Medulla oblongata (tissue), 1 donor: ENCODE measurements around the gene TP73.
"Not testable (repeated sequence)": the region's sequence is repeated elsewhere in the genome, so short reads cannot be mapped to it uniquely, and the experiment has no call there.

Source experiments
- DNase-seq: peaks from one replicate; pipeline ENCODE4 v3.0.0-alpha.2; 2015; ENCODE audit errors: extremely low spot score

The TP73 gene

DNA sequence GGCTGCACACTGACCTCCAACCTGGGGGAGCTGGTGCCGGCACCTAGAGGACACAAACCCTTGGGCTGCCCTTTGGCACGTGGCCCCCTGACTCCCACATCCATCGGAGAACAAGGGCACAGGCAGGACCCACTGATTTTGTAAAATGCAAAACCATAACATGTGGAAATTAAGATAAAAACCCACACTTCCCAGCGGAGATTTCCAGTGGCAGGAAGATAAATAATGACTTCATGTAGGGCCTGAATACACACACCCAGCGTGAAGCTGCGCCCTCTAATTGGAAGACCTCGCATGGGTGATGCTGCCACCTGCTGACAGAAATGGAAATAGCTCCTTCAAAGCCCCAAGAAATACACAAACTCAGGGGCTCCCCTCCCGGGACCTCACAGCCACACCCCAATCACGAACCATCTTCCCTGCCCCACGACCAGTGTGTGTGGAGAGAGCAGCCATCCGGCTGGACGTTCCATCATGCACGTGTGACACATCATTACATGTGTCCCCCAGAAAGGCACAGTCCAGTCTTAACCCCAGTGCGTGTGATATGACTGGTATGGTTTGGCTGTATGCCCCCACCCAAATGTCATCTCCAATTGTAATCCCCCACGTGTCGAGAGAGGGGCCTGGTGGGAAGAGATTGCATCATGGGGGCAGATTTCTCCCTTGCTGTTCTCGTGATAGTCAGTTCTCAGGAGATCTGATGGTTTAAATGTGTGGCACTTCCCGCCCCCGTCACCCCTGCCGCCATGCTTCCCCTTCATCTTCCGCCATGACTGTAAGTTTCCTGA lies 33.2 kb upstream of the TP73 start:
- peak; percentile 91 for DNase-seq

DNA sequence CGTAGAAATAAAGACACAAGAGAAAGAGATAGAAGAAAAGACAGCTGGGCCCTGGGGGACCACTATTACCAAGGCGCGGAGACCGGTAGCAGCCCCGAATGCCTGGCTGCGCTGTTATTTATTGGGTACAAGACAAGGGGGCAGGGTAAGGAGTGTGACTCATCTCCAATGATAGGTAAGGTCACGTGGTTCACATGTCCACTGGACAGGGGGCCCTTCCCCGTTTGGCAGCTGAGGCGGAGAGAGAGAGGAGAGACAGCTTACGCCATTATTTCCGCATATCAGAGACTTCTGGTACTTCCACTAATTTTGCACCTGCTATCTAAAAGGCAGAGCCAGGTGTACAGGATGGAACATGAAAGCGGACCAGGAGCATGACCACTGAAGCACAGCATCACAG lies 31.6 kb upstream of the TP73 start:
- no peak for DNase-seq

GRCh38 chr1:3621151-3621671 lies 31.1 kb upstream of the TP73 start:
- DNase-seq, result peak; percentile 43

DNA sequence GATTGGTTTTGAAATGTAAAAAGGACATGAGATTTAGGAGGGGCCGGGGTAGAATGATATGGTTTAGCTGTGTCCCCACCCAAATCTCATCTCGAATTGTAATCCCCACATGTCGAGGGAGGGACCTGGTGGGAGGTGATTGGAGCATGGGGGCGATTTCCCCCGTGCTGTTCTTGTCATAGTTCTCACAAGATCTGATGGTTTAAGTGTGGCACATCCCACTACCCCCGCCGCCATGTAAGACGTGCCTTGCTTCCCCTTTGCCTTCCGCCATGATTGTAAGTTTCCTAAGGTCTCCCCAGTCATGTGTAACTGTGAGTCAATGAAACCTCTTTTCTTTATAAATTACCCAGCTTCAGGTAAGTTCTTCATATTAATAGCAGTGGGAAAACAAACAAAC lies 30.2 kb upstream of the TP73 start:
- not testable (repeated sequence) for DNase-seq

- DNase-seq, result no peak
These were observed 28.7 kb upstream of the TP73 start for GRCh38 chr1:3623441-3624199.

DNA sequence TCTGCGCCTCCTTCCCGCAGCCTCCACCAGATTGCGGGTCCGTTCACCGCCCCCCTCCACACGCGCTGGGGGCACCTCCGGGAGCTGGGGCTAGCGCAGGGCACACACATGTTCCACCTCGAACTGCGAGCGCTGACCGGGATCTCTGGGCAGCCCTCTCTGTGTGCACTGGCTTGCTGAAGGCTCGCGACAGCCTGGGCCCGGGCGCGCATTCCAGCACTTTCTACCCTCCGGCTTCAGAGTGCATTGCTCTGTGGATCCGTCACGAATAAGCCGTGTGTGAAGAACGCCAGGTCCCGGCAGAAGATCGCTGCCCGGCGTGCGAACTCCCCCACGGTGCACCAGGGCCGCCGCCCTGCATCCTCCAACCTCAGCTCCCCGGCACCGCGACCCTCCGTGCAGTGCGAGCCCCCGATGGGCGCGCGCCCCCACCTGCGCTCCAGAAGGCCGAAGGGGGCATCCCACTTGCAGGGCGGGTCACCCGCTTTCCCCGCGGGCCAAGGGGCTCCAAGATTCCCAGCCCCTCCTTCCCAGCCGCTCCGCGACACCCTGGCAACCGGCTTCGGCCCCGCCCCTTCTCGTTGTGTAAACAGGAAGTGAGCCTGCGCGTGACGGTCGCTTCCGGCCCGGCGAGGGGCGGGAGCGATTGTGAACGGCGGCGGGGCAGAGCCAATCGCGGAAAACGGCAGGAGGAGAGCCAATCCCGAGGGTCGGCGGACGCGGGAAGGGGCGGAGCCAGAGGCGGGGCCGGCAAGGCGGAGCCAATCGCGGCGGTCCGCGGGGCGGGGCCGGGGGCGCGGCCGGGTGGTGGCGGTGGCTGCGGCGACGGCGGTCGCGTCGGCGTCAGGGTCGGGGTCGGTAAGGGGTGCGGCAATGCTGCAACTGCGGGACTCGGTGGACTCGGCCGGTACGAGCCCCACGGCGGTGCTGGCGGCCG lies 27.8 kb upstream of the TP73 start, which contains the start of gene TPRG1L:
Gene TPRG1L (plus strand): TSS at position 816 of the 937 bp plus-strand sequence. CDS start 58 bp downstream, at position 874.
- peak; percentile 98 for DNase-seq

DNA sequence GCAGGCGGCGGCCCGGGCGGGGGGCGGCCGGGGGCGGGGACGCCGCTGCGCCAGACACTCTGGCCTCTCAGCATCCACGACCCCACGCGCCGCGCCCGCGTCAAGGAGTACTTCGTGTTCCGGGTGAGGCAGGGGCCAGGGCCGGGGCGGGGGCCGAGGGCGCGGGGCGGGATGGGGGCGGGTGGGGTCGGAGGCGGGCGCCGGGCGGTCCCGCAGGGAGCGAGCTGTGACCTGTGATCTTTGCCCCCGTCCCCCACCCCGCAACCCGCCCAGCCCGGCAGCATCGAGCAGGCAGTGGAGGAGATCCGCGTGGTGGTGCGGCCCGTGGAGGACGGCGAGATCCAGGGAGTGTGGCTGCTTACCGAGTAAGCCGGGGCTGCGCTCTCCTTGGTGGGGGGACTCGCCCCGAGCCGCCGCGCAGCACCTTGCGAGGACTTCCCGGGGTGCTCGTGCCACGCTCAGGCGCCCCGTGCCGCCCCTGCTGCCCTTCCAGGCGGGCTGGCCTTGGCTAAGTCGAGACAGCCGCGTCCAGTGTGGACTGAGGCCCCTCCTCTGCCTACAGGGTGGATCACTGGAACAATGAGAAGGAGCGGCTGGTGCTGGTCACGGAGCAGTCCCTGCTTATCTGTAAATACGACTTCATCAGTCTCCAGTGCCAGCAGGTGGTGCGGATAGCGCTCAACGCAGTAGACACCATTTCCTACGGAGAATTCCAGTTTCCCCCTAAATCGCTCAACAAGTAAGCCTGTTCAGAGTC lies 27.0 kb upstream of the TP73 start:
- peak; percentile 30 for DNase-seq

DNA sequence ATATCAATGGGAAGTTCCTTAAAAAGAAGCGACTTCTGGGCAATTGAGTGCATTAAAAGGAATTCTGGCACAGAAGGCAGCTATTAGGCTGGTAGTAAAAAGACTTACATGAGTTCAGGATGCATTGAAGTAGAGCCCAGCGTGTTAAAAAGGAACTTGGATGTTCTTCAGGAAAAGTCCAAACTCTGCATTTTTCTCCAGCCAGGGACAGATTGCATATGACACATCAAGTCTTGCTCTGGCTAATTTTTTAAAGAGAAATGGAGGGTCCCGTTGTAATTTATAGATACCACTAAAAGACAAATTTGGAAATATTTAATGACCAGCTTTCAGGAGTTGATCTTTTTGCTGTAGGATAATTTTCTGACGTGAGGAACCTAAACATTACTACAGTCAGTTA lies 26.3 kb upstream of the TP73 start:
- peak; percentile 16 for DNase-seq

DNA sequence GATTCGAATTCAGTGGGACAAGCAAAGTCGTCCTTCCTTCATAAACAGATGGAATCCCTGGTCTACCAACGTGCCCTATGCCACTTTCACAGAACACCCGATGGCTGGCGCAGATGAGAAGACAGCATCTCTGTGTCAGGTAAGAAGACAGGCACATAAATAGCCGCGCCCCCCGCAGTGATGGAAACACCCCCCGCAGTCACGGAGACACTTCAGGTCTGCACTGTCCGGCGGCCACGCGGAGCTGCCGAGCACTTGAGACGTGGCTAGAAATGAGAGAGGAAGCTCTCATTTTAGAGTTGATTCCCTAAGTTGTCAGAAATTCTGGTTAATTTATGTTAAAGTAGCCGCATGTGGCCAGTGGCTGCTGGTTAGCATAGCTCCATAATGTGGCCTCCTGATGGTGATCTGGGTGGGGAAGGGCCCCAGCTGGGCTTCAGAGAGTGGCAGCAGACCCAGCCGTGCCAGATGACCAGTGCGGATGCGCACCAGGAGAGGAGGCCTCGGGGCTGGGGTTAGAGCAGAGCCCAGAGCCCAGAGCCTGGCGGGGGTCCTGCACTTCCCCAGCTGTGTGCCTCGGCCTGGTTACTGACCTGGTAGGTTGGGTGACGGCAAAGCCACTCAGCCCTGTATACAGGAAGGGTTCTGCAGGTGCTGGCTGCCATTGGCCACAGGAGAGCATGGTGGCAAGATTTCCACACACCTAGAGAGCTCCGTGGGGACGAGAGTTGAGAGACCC lies 24.6 kb upstream of the TP73 start:
- no peak for DNase-seq

DNA sequence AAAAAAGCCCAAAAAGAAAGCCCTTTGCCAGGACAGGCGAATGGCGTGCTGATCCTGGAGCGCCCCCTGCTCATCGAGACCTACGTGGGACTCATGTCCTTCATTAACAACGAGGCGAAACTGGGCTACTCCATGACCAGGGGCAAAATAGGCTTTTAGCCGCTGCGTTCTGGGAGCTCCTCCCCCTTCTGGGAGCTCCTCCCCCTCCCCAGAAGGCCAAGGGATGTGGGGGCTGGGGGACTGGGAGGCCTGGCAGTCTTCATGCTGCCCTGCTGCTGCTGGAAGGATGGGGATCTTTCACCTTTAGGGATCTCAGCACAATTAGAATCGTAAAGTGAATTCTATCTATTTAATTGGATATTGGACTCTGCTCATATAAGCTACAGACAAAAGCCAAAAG lies 23.9 kb upstream of the TP73 start:
- DNase-seq, result no peak

- no peak for DNase-seq
These were observed 22.7 kb upstream of the TP73 start for GRCh38 chr1:3629561-3630160.

- DNase-seq, result no peak
These were observed 22.1 kb upstream of the TP73 start for GRCh38 chr1:3630161-3630611.

DNA sequence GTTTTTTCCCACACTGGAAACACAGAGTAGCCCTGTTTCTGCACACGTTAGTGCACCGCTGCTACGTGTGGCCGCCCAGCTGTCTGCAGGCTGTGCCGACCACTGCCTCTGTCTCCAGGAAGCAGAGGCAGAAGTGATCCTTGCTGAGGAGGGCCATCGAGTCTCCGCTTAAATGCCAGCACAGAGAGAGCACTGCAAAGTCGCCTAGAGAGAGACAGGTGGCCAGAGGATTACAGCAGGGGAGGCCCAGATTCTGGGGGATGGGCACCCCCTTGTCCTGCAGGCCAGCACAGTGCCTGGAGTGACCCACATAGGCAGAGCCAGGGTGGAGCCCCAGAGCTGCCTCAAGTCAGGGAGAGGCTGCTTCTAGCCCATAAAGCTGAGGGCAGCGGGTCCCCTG lies 21.4 kb upstream of the TP73 start:
- DNase-seq, result no peak

DNA sequence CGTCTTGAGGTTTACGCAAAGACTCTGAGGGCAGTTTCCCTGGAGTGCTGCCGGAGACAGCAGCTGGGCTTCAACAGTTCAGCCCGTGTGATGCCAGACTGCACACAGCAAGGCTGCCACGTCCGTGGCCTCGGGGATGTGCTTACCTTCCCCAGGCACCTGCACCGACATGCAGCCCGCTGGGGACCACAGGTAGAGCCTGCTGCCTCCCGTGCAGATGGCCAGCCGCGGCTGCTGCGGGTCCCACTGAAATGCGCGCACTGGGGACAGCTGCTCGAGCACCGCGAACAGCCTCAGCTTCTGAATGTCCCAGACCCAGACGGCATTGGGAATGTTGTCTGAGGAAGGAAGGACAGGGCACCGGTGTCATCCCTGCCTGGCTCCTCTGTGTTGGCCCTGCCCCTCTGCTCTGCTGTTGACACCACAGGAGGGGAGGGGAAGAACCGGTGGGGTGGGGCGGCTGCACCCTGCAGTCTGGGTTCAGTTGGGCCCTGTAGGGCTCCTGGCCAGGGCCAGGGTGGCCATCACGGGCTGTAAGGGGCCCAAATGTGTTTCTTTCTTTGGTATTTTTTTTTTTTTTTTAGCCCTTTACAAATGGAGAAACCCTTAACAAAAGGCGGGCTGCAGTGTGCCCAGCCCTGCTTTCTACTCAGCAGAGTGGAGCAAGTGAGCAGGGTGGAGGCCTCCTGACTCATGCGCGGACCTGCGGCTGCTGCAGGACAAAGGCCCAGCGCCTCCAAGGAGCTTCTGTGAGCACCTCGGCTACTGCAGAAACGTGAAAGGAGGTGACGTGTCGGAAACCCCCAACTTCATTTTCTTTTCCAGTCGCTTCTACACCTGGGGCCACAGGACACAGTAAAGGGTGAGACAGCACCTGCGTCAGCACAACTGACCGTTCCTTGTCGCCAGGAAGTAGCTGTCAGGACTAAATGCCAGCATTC lies 20.7 kb upstream of the TP73 start:
- DNase-seq, result no peak

DNA sequence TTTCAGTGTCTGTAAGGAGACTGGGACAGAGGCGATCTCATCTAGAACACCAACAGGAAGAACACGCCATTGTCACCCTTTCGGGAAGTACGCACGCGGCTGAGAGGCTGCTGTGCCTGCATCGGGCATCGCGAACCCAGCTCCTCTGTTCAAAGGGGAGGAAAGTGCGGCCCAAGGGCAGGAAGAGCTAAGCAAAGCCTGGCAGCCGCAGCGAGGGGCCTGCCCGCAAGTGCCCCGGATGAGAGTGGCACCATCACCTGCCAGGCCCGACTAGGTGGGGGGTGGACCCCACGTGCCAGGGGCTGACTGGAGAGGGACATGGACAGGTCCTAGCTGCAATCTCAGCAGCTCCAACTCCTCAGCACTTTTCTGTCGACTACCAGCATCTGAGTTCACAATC lies 20.0 kb upstream of the TP73 start:
- DNase-seq, result no peak

- DNase-seq, result no peak
These were observed 19.5 kb upstream of the TP73 start for GRCh38 chr1:3632716-3633343.

- no peak for DNase-seq
These were observed 18.8 kb upstream of the TP73 start for GRCh38 chr1:3633344-3634058.
